NK-92 (cell line): Measurements from ENCODE around the gene TMEM106C.

ENCODE experiments used
- DNase-seq: peaks from one replicate; lab custom pipeline; 2025; ENCODE audit not compliant: unreplicated experiment; lab: John Stamatoyannopoulos, UW

The TMEM106C gene

GRCh38 chr12:48015129-48015528 lies 51.7 kb downstream of the TMEM106C start:
- DNase-seq: no peak

GRCh38 chr12:48015954-48016353 lies 52.6 kb downstream of the TMEM106C start:
- DNase-seq: no peak

GRCh38 chr12:48016373-48017020 lies 53.1 kb downstream of the TMEM106C start:
- no peak for DNase-seq

GRCh38 chr12:48017496-48017895 lies 54.1 kb downstream of the TMEM106C start:
- DNase-seq: no peak

- DNase-seq: no peak
These were observed 54.7 kb downstream of the TMEM106C start for GRCh38 chr12:48017921-48018617.
